ENCODE measurements around the gene ETFDH. TPM values are rescaled to one million over a fixed set of nuclear protein-coding genes. Genes with fewer than 3 reads are reported as not detected.
"Not testable (repeated sequence)": the region's sequence is repeated elsewhere in the genome, so short reads cannot be mapped to it uniquely, and the experiment has no call there.

The ETFDH gene
- polyA plus RNA-seq, 12 donors: 16.0 to 34.4 (median 24.2) TPM; not detected in 1

- DNase-seq: no peak
Observed at GRCh38 chr4:158673633-158674032, 1.5 kb downstream of the ETFDH start.

- DNase-seq: no peak
Observed at GRCh38 chr4:158676076-158676475, 4.0 kb downstream of the ETFDH start.

DNA sequence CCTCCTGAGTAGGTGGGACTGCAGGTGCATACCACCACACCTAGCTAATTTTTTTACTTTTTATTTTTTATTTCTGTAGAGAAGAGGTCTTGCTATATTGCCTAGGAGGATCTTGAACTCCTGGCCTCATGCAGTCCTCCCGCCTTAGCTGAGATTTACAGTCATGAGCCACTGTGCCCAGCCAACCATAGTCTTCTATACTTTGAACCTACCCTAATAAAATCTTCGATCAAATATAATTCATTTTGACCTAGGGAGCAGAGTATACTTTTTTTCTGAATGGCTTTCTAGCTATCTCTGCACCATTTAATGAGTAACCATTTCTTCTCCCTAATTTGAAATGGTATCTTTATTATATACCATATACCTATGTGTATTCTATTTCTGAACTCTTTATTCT is 6.7 kb downstream of the ETFDH start:
- no peak for DNase-seq

DNA sequence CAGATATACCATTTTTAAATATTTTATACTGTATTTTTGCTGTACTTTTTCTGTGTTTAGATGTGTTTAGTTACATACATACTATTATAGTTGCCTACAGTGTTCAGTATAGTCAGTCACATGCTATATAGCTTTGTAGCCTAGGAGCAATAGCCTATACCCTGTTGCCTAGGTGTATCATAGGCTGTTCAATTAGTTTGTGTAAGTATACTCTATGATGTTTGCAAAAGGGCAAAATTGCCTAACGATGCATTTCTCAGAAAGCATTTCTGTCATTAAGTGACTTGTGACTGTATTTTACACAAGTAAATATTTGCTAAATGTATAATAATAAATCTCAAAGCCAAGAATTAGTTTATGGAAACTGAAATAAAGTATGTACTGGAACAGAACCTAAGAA is 9.5 kb downstream of the ETFDH start:
- DNase-seq: no peak

DNA sequence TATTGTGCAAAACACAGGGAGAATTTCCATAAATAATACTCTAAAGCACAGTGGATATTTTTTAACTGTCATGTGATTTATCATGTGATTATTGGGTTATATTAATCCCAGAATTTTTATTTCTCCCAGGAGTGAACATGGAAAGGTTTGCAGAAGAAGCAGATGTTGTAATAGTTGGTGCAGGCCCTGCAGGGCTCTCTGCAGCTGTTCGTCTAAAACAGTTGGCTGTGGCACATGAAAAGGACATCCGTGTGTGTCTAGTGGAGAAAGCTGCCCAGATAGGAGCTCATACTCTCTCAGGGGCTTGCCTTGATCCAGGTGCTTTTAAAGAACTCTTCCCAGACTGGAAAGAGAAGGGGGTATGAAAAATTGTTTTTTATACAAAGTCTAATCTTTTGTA is 10.0 kb downstream of the ETFDH start:
- peak; percentile 14 for DNase-seq

DNA sequence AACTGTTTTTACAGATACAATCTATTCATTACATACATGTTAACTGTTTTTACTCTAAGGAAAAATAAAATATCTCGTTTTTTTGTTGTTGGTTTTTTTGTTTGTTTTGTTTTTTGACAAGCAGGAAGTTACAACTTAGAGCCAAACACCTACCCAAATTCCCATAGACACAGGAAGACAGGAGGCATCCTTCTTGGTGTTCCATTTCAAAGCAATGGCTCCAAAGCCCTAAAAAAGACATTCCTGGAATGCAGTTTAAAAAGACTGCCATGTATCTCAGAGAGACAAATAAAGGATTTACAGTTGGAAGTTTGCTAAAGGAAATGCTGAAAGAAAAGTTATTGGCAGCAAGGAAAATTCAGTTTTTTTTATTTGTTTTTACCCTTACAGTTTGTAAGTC is 16.7 kb downstream of the ETFDH start:
- no peak for DNase-seq

DNA sequence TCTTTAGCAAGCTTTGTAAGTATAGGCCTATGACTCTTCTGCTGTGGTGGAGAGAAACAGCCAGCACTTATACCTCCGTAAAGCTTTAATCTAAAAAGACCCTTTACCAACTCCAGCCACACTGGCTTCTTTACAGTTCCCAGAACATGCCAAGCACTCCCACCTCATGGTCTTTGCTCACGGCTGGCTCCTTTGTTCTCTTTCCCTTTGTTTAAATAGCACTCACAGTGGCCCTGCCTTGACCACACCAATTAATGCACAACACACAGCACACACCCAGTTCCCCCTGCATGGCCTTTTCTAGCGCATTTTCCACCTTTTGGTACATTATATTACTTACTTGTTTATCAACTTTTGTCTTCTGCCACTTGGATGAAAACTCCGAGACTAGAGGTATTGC is 32.2 kb downstream of the ETFDH start:
- DNase-seq: no peak

DNA sequence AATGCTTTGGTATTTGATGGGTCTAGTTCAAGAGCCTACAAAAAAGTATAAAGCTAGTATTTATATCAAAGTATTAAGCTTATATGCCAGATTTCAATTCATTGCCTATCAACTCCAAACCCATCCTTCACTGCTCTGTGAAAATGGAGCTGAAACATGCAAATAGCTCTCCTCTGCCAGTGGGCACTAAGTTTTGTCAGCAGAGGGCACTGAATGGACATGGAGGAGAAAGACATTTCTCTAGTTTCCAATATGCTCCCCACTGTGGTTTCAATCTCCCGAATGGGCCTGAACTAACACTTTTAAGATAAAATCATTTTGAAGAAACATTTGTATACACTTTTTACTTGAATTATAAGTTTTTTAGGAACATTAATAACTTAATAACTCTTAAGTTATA is 38.7 kb downstream of the ETFDH start:
- DNase-seq: no peak

DNA sequence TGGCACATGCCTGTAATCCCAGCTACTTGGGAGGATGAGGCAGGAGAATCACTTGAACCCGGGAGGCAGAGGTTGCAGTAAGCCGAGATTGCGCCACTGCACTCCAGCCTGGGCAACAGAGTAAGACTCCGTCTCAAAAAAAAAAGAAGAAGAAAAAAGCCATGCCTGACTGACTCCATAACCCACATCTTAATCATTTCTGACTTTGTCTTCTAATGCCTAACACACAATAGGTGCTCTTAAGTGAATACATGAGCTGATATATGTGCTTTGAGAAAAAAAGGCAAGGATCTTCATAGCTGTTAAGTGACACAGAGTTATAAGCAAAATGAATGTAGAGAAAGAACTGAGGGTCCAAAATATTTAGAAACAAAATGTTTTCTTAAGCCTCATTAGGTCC is 40.5 kb downstream of the ETFDH start:
- DNase-seq: not testable (repeated sequence)

GRCh38 chr4:158714937-158715336 is 42.8 kb downstream of the ETFDH start:
- no peak for DNase-seq

DNA sequence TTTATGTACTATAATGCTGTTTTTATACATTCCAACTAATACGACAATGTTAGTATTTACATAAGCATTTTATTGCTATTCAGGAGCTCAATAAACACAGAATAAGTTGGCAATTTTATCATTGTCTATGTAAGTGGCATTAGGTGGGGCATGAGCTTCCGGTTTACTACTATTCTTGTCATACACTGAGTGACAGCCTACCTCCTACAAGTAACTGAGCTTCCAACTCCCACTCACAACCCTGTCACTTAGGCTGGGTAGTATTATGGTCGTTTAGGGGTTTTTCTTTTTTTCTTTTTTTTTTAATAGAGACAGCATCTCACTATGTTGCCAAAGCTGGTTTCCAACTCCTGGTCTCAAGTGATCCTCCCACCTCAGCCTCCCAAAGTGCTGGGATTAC is 43.7 kb downstream of the ETFDH start:
- no peak for DNase-seq

- DNase-seq: no peak
Observed at GRCh38 chr4:158721680-158722079, 49.6 kb downstream of the ETFDH start.

GRCh38 chr4:158722291-158722916 is 50.3 kb downstream of the ETFDH start:
- peak; percentile 38 for DNase-seq

- DNase-seq: peak; percentile 88
Observed at GRCh38 chr4:158722917-158723793, 51.1 kb downstream of the ETFDH start, which contains the start of gene PPID. Gene PPID, minus strand, starts transcription at chr4:158723396. Its CDS starts 108 bp downstream, at chr4:158723288.

GRCh38 chr4:158724637-158725036 is 52.5 kb downstream of the ETFDH start:
- no peak for DNase-seq

DNA sequence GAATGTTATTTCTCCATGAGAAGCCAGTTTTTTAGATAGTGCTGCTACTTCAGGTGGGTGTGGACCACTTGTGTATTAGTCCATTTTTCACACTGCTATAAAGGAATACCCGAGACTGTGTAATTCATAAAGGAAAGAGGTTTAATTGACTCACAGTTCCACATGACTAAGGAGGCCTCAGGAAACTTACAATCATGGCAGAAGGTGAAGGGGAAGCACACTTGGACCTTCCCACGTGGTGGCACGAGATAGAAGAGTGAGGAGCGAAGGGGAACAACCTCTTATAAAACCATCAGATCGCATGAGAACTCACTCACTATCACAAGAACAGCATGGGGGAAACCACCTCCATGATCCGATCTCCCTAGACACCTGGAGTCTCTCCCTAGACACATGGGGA is 54.5 kb downstream of the ETFDH start:
- no peak for DNase-seq

DNA sequence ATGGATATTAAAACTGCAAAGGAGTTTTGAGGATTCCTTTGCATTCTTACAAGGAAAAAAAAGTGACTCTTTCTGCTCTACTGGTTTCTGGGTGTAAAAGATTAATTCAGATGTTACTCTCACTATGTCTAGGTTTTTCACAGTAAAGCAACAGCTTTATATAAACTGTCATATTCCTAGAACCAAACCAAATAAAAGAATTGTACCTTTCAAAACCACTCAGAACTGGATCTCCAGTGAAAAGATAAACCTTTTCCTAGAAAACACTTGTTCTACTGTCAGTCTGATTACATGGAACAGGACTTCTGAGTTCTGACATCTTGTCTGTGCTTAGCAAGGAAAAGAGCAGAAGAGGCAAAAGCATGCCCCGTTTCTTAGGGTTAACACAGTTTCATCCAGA is 56.1 kb downstream of the ETFDH start:
- DNase-seq: no peak

GRCh38 chr4:158729716-158730559 is 57.8 kb downstream of the ETFDH start:
- DNase-seq: peak; percentile 57

DNA sequence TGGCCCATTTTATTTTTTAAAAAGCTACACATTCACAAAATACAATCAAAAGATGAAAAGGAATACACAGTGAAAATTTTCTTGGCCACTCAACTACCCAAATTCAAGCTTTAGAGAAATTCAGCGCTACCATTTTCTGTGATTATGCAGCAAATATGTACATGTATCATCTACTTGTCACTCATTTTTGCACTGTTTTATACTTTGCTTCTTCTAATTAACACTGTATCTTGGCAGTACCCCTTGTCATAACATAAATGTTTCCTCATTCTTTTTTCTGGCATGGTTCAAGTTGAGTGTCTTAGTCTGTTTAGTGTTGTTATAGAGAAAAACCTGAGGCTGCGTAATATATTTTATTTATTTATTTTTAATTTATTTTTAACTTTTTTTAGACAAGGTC is 66.8 kb downstream of the ETFDH start:
- no peak for DNase-seq

GRCh38 chr4:158739600-158739999 is 67.5 kb downstream of the ETFDH start:
- no peak for DNase-seq

DNA sequence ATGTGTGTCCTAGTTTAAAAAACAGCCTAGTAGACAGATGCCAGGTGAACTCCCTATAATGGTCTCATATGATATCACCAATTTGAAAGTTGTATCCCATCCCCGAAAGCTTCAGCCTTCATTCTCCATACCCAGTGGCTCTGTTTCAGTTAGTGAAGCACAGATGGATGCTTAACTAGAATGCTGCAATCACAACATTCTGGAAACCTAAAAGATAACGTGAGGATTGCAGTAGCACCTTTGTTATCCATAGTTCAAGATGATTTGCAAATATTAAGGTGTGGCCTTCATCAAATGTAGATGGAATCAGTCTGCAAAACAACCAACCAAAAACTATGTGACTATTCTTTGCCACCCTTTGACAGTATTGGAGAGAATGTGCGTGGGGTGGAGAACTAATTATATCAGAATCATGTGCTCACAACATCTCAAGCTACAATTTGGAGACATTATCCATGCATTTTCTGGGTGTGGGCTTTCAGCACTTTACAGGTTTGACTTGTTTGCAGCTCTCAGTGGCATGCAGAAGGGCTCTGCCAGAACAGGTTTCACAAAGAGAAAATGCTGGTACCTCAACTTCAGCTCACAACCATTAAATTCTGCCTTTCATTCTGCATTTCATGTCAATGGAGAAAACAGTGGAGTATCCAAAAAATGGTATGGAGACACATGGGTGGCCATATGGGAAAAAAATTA is 69.4 kb downstream of the ETFDH start:
- DNase-seq: no peak

GRCh38 chr4:158746537-158746936 is 74.4 kb downstream of the ETFDH start:
- DNase-seq: not testable (repeated sequence)
